Measurements from ENCODE around the gene SPG7.
A peak's percentile ranks its signal among the peaks of the same experiment; 100 is the strongest.

Gene SPG7

DNA sequence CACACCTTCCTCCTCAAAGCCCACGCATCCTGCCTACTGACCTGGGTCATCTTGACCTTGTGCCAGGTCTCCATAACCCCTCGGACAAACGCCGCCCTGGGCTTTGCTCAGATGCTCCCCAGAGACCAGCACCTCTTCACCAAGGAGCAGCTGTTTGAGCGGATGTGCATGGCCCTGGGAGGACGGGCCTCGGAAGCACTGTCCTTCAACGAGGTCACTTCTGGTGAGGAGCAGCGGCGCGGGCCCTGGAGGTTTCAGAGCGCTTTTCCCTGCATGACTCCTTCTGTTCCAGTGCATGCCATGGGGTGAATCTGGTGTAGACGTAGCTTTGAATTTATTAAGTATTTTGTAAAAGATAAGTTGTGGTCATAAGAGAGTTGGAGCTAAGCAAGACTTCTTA lies 44.7 kb downstream of the SPG7 start:
- Histone ChIP-seq H3K23ac (ENCODE audit: low read depth, low read length, poor library complexity) (peak overlapping the region; percentile 82), H3K4me3 (ENCODE audit: low read length in 2 of 2) (no peak overlapping the region), H3K36me3 (replicated peaks in 1 of 2; ENCODE audit: control insufficient read depth in 2 of 2, insufficient read depth in 2 of 2, low read length in 2 of 2) (peaks cover 48 to 98% of the 10 kb centered on the region in 2 donors), H3K14ac (ENCODE audit: low read length) (no peak overlapping the region), H3K4me1 (ENCODE audit: control insufficient read depth in 2 of 2, insufficient read depth in 1 of 2, low read depth in 1 of 2, low read length in 2 of 2) (peaks cover 2 to 5% of the 10 kb centered on the region in 2 donors), H2BK15ac (ENCODE audit: low read length) (no peak overlapping the region), H3K18ac (ENCODE audit: low read length) (no peak overlapping the region), H4K91ac (ENCODE audit: low read depth, low read length, poor library complexity) (no peak overlapping the region), H4K8ac (ENCODE audit: low read depth, low read length) (no peak overlapping the region), H2BK12ac (ENCODE audit: low read length) (no peak overlapping the region), H3K27ac (replicated peaks; ENCODE audit: low read length) (no peak overlapping the region), H3K4me2 (ENCODE audit: insufficient read depth, low read length, poor library complexity, severe bottlenecking) (no peak overlapping the region), H3K27me3 (ENCODE audit: control insufficient read depth in 3 of 3, insufficient read depth in 3 of 3, low read depth in 1 of 3, low read length in 3 of 3) (no peaks in the 10 kb centered on the region), H3K9ac (ENCODE audit: low read depth, low read length, poor library complexity) (no peak overlapping the region), H2BK5ac (ENCODE audit: low read length) (no peak overlapping the region), H2AK5ac (ENCODE audit: low read depth, low read length) (no peak overlapping the region), H2BK120ac (ENCODE audit: low read depth, low read length) (no peak overlapping the region), H3K9me3 (replicated peaks in 1 of 2; ENCODE audit: control insufficient read depth in 2 of 2, insufficient read depth in 1 of 2, low read depth in 1 of 2, low read length in 2 of 2) (peaks cover 0 to 3% of the 10 kb centered on the region in 2 donors), H2AFZ (ENCODE audit: low read length) (no peak overlapping the region), H3K79me1 (ENCODE audit: low read depth, low read length) (peaks cover 5% of the 10 kb centered on the region), H3K4ac (ENCODE audit: low read length) (no peak overlapping the region)
- DNase-seq (ENCODE audit: low spot score) = no peak
- no CpG with 5 or more reads among the region's 13 CpGs for WGBS, 2 donors (ENCODE audit: extremely low coverage in 2 of 2, insufficient read length in 2 of 2, insufficient replicate concordance in 1 of 2)

DNA sequence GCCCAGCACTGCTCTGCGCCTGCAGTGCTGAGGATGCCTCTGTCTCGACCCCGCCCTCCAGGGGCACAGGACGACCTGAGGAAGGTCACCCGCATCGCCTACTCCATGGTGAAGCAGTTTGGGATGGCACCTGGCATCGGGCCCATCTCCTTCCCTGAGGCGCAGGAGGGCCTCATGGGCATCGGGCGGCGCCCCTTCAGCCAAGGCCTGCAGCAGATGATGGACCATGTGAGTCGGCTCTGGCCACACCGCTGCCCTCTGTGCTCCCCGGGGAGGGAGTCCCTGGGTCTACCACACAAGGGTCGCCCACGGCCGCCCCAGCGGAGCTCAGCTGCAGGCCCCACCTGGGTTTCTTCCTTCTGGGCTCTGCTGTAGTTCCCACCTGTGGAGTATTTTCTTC lies 45.5 kb downstream of the SPG7 start:
- Histone ChIP-seq H2BK120ac (ENCODE audit: low read depth, low read length) (no peak overlapping the region), H3K4me2 (ENCODE audit: insufficient read depth, low read length, poor library complexity, severe bottlenecking) (no peak overlapping the region), H4K8ac (ENCODE audit: low read depth, low read length) (no peak overlapping the region), H3K9me3 (replicated peaks in 1 of 2; ENCODE audit: control insufficient read depth in 2 of 2, insufficient read depth in 1 of 2, low read depth in 1 of 2, low read length in 2 of 2) (peaks cover 0 to 2% of the 10 kb centered on the region in 2 donors), H3K14ac (ENCODE audit: low read length) (no peak overlapping the region), H2BK15ac (ENCODE audit: low read length) (no peak overlapping the region), H3K23ac (ENCODE audit: low read depth, low read length, poor library complexity) (peak overlapping the region; percentile 70), H3K4me3 (ENCODE audit: low read length in 2 of 2) (no peak overlapping the region), H2BK12ac (ENCODE audit: low read length) (no peak overlapping the region), H2BK5ac (ENCODE audit: low read length) (no peak overlapping the region), H3K36me3 (replicated peaks in 1 of 2; ENCODE audit: control insufficient read depth in 2 of 2, insufficient read depth in 2 of 2, low read length in 2 of 2) (peaks cover 42 to 93% of the 10 kb centered on the region in 2 donors), H3K9ac (ENCODE audit: low read depth, low read length, poor library complexity) (no peak overlapping the region), H3K4me1 (ENCODE audit: control insufficient read depth in 2 of 2, insufficient read depth in 1 of 2, low read depth in 1 of 2, low read length in 2 of 2) (peaks cover 2 to 5% of the 10 kb centered on the region in 2 donors), H3K4ac (ENCODE audit: low read length) (no peak overlapping the region), H4K91ac (ENCODE audit: low read depth, low read length, poor library complexity) (no peak overlapping the region), H3K18ac (ENCODE audit: low read length) (no peak overlapping the region), H3K27me3 (ENCODE audit: control insufficient read depth in 3 of 3, insufficient read depth in 3 of 3, low read depth in 1 of 3, low read length in 3 of 3) (no peaks in the 10 kb centered on the region), H3K79me1 (ENCODE audit: low read depth, low read length) (peaks cover 5% of the 10 kb centered on the region), H2AK5ac (ENCODE audit: low read depth, low read length) (no peak overlapping the region), H2AFZ (ENCODE audit: low read length) (no peak overlapping the region), H3K27ac (replicated peaks; ENCODE audit: low read length) (no peak overlapping the region)
- no CpG with 5 or more reads among the region's 18 CpGs for WGBS, 2 donors (ENCODE audit: extremely low coverage in 2 of 2, insufficient read length in 2 of 2, insufficient replicate concordance in 1 of 2)
- DNase-seq (ENCODE audit: low spot score) = no peak

DNA sequence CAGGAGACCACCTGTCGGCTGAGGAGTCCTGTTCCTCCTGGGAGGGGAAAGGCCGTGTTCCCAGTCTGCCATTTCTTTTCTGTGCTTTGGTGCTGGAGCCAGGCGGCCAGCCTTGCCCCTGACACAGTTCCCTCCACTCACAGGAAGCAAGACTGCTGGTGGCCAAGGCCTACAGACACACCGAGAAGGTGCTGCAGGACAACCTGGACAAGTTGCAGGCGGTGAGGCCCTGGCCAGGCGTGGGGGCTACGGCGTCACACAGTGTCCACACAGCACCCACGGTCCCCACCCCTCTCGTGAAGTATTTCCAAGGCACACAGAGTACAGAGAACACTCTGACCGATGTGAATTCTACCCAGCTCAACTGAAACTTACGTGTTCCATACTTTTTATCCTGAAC lies 46.1 kb downstream of the SPG7 start:
- H3K79me1 ChIP-seq (ENCODE audit: low read depth, low read length) = peaks cover 5% of the 10 kb centered on the region
- no peak overlapping the region for H2AFZ ChIP-seq (ENCODE audit: low read length)
- DNase-seq (ENCODE audit: low spot score) = no peak
- H2BK15ac ChIP-seq (ENCODE audit: low read length) = no peak overlapping the region
- H3K23ac ChIP-seq (ENCODE audit: low read depth, low read length, poor library complexity) = no peak overlapping the region
- H3K36me3 ChIP-seq (replicated peaks in 1 of 2; ENCODE audit: control insufficient read depth in 2 of 2, insufficient read depth in 2 of 2, low read length in 2 of 2) = peaks cover 37 to 87% of the 10 kb centered on the region in 2 donors
- H3K4me3 ChIP-seq (ENCODE audit: low read length in 2 of 2) = peak overlapping the region in 1 of 2 donors; percentile 19
- peak overlapping the region; percentile 44 for H3K9ac ChIP-seq (ENCODE audit: low read depth, low read length, poor library complexity)
- H3K27me3 ChIP-seq (ENCODE audit: control insufficient read depth in 3 of 3, insufficient read depth in 3 of 3, low read depth in 1 of 3, low read length in 3 of 3) = no peaks in the 10 kb centered on the region
- no peak overlapping the region for H3K4ac ChIP-seq (ENCODE audit: low read length)
- H3K4me2 ChIP-seq (ENCODE audit: insufficient read depth, low read length, poor library complexity, severe bottlenecking) = no peak overlapping the region
- no peak overlapping the region for H4K91ac ChIP-seq (ENCODE audit: low read depth, low read length, poor library complexity)
- peaks cover 0 to 2% of the 10 kb centered on the region in 2 donors for H3K9me3 ChIP-seq (replicated peaks in 1 of 2; ENCODE audit: control insufficient read depth in 2 of 2, insufficient read depth in 1 of 2, low read depth in 1 of 2, low read length in 2 of 2)
- no peak overlapping the region for H2AK5ac ChIP-seq (ENCODE audit: low read depth, low read length)
- no peak overlapping the region for H4K8ac ChIP-seq (ENCODE audit: low read depth, low read length)
- peaks cover 2 to 5% of the 10 kb centered on the region in 2 donors for H3K4me1 ChIP-seq (ENCODE audit: control insufficient read depth in 2 of 2, insufficient read depth in 1 of 2, low read depth in 1 of 2, low read length in 2 of 2)
- H2BK5ac ChIP-seq (ENCODE audit: low read length) = no peak overlapping the region
- WGBS, 2 donors (ENCODE audit: extremely low coverage in 2 of 2, insufficient read length in 2 of 2, insufficient replicate concordance in 1 of 2) = no CpG with 5 or more reads among the region's 12 CpGs
- no peak overlapping the region for H3K18ac ChIP-seq (ENCODE audit: low read length)
- H3K27ac ChIP-seq (replicated peaks; ENCODE audit: low read length) = no peak overlapping the region
- no peak overlapping the region for H3K14ac ChIP-seq (ENCODE audit: low read length)
- no peak overlapping the region for H2BK12ac ChIP-seq (ENCODE audit: low read length)
- H2BK120ac ChIP-seq (ENCODE audit: low read depth, low read length) = no peak overlapping the region

DNA sequence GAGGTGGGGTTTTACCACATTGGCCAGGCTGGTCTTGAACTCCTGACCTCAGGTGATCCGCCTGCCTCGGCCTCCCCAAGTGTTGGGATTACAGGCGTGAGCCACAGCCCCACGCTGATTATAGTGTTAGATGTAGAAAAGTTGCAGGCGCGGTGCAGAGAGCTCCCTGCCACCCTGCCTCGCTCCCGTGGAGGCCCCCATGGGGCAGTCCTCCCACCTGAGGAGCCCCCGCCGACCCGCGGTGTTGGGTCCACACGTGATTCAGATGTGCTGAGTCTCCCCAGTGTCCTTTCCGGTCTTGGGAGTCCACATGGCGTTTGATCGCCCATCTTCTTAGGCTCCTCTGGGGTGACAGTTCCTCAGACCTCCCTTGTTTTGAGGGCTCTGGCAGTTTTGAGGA lies 47.1 kb downstream of the SPG7 start:
- no peak overlapping the region for H2BK120ac ChIP-seq (ENCODE audit: low read depth, low read length)
- H3K4me3 ChIP-seq (ENCODE audit: low read length in 2 of 2) = no peak overlapping the region
- peaks cover 0 to 2% of the 10 kb centered on the region in 2 donors for H3K9me3 ChIP-seq (replicated peaks in 1 of 2; ENCODE audit: control insufficient read depth in 2 of 2, insufficient read depth in 1 of 2, low read depth in 1 of 2, low read length in 2 of 2)
- peaks cover 5% of the 10 kb centered on the region for H3K79me1 ChIP-seq (ENCODE audit: low read depth, low read length)
- no peak overlapping the region for H2AK5ac ChIP-seq (ENCODE audit: low read depth, low read length)
- H4K91ac ChIP-seq (ENCODE audit: low read depth, low read length, poor library complexity) = no peak overlapping the region
- peaks cover 37 to 78% of the 10 kb centered on the region in 2 donors for H3K36me3 ChIP-seq (replicated peaks in 1 of 2; ENCODE audit: control insufficient read depth in 2 of 2, insufficient read depth in 2 of 2, low read length in 2 of 2)
- no peak overlapping the region for H2BK15ac ChIP-seq (ENCODE audit: low read length)
- H2BK12ac ChIP-seq (ENCODE audit: low read length) = no peak overlapping the region
- H3K4me1 ChIP-seq (ENCODE audit: control insufficient read depth in 2 of 2, insufficient read depth in 1 of 2, low read depth in 1 of 2, low read length in 2 of 2) = peaks cover 4 to 5% of the 10 kb centered on the region in 2 donors
- no peak overlapping the region for H3K4me2 ChIP-seq (ENCODE audit: insufficient read depth, low read length, poor library complexity, severe bottlenecking)
- H3K27ac ChIP-seq (replicated peaks; ENCODE audit: low read length) = no peak overlapping the region
- H3K23ac ChIP-seq (ENCODE audit: low read depth, low read length, poor library complexity) = no peak overlapping the region
- H3K4ac ChIP-seq (ENCODE audit: low read length) = no peak overlapping the region
- no peak overlapping the region for H4K8ac ChIP-seq (ENCODE audit: low read depth, low read length)
- no CpG with 5 or more reads among the region's 16 CpGs for WGBS, 2 donors (ENCODE audit: extremely low coverage in 2 of 2, insufficient read length in 2 of 2, insufficient replicate concordance in 1 of 2)
- H2BK5ac ChIP-seq (ENCODE audit: low read length) = peak overlapping the region; percentile 42
- H2AFZ ChIP-seq (ENCODE audit: low read length) = no peak overlapping the region
- no peak for DNase-seq (ENCODE audit: low spot score)
- no peaks in the 10 kb centered on the region for H3K27me3 ChIP-seq (ENCODE audit: control insufficient read depth in 3 of 3, insufficient read depth in 3 of 3, low read depth in 1 of 3, low read length in 3 of 3)
- H3K14ac ChIP-seq (ENCODE audit: low read length) = no peak overlapping the region
- H3K18ac ChIP-seq (ENCODE audit: low read length) = no peak overlapping the region
- H3K9ac ChIP-seq (ENCODE audit: low read depth, low read length, poor library complexity) = no peak overlapping the region
